Hepatocyte (in vitro differentiated cells): ENCODE results near the gene APEH.

Experiments used
- CTCF ChIP-seq: fragments of 200-600 bp; sonication (generic); IDR thresholded peaks from 2 replicates; pipeline ENCODE4 v1.5.1; 2016; ENCODE audit warnings: antibody characterized with exemption, mild to moderate bottlenecking; ENCODE audit not compliant: poor library complexity
- EZH2 ChIP-seq: fragments of 200-600 bp; sonication (generic); IDR thresholded peaks from 2 replicates; pipeline ENCODE4 v1.6.1; 2016; ENCODE audit warnings: antibody characterized with exemption, mild to moderate bottlenecking, borderline replicate concordance
- EZH2phosphoT487 ChIP-seq: fragments of 200-600 bp; sonication (generic); IDR thresholded peaks from one replicate; pipeline ENCODE4 v1.6.1; 2018; ENCODE audit warnings: antibody characterized with exemption, mild to moderate bottlenecking, low read depth, moderate library complexity; ENCODE audit not compliant: unreplicated experiment, severe bottlenecking

GRCh38 chr3:49666592-49666991 is 7.6 kb upstream of the APEH start:
- TF ChIP-seq CTCF (no peak), EZH2 (no peak), EZH2phosphoT487 (no peak)
